A673 (cell line): ENCODE results near the gene NTF3. TPM values are rescaled to one million over a fixed set of nuclear protein-coding genes. Genes with fewer than 3 reads are reported as not detected.

Experiments used
- BruUV-seq: library from RNA; stranded (reverse); fragments of 400-500 nt; replicated peaks from 2 replicates; lab custom pipeline; 2021; lab: Mats Ljungman, UMichigan
- CTCF ChIA-PET: fragments of 300-600 bp; sonication (Branson Sonifier 250); formaldehyde crosslinking; loops from one replicate; lab custom pipeline; 2022; ENCODE audit warnings: antibody characterized with exemption; lab: Charles Lee
- POLR2A ChIA-PET: fragments of 300-600 bp; sonication (Branson Sonifier 250); formaldehyde crosslinking; loops from one replicate; lab custom pipeline; 2022; ENCODE audit warnings: antibody characterized with exemption; ENCODE audit not compliant: low non-redundant PET; lab: Charles Lee
- DNase-seq: peaks from one replicate; pipeline ENCODE4 v3.0.0-alpha.2; 2015; ENCODE audit warnings: low spot score
- H3K27ac ChIP-seq: fragments of 200-600 bp; sonication (generic); 2 replicates; pipeline ENCODE4 v1.5.1; 2016; ENCODE audit warnings: mixed run types, low read depth, mild to moderate bottlenecking, mixed read lengths, antibody characterized with exemption, low read length; ENCODE audit not compliant: poor library complexity, severe bottlenecking
- H3K27me3 ChIP-seq: fragments of 200-600 bp; sonication (generic); replicated peaks from 2 replicates; pipeline ENCODE4 v1.6.1; 2017; ENCODE audit warnings: mixed run types, low read depth, mild to moderate bottlenecking, mixed read lengths, antibody characterized with exemption, low read length; ENCODE audit not compliant: insufficient read depth, poor library complexity
- H3K36me3 ChIP-seq: fragments of 200-600 bp; sonication (generic); 2 replicates; pipeline ENCODE4 v1.6.1; 2016; ENCODE audit warnings: mixed run types, mild to moderate bottlenecking, mixed read lengths, antibody characterized with exemption, low read length; ENCODE audit not compliant: insufficient read depth, poor library complexity, severe bottlenecking
- H3K4me1 ChIP-seq: fragments of 200-600 bp; sonication (generic); 2 replicates; pipeline ENCODE4 v1.6.1; 2017; ENCODE audit warnings: mixed run types, mild to moderate bottlenecking, mixed read lengths, antibody characterized with exemption, low read length; ENCODE audit not compliant: insufficient read depth, poor library complexity, severe bottlenecking
- H3K4me3 ChIP-seq: fragments of 200-600 bp; sonication (generic); 2 replicates; pipeline ENCODE4 v1.5.1; 2016; ENCODE audit warnings: low read depth, mixed run types, mild to moderate bottlenecking, mixed read lengths, low read length; ENCODE audit not compliant: poor library complexity, severe bottlenecking
- H3K9me3 ChIP-seq: fragments of 200-600 bp; sonication (generic); 2 replicates; pipeline ENCODE4 v1.6.1; 2016; ENCODE audit warnings: mixed run types, low read depth, mild to moderate bottlenecking, mixed read lengths, antibody characterized with exemption, low read length; ENCODE audit not compliant: poor library complexity, severe bottlenecking
- CTCF ChIP-seq: fragments of 300-800, 200-600 bp; sonication (generic); conservative IDR thresholded peaks from 2 replicates; pipeline ENCODE4 v1.5.1; 2017; ENCODE audit warnings: low read depth, mild to moderate bottlenecking, antibody characterized with exemption, low read length, moderate library complexity, mixed read lengths
- EZH2 ChIP-seq: fragments of 200-600 bp; sonication (generic); IDR thresholded peaks from 2 replicates; pipeline ENCODE4 v1.6.1; 2017; ENCODE audit warnings: borderline replicate concordance, low read depth, mild to moderate bottlenecking, mixed read lengths, antibody characterized with exemption, low read length; ENCODE audit not compliant: poor library complexity, severe bottlenecking
- intact Hi-C: fragments of 100-400 bp; cut with micrococcal nuclease; formaldehyde crosslinking; loops from one replicate; pipeline ENCODE4 v1.10.0; 2022; ENCODE audit not compliant: unreplicated experiment
- total RNA-seq: library from RNA; stranded (reverse); gene quantifications from 2 replicates; pipeline ENCODE4 v1.2.3, GENCODE V29; 2021

Gene NTF3
- total RNA-seq, 1 experiment from 2014 or later, result not detected

DNA sequence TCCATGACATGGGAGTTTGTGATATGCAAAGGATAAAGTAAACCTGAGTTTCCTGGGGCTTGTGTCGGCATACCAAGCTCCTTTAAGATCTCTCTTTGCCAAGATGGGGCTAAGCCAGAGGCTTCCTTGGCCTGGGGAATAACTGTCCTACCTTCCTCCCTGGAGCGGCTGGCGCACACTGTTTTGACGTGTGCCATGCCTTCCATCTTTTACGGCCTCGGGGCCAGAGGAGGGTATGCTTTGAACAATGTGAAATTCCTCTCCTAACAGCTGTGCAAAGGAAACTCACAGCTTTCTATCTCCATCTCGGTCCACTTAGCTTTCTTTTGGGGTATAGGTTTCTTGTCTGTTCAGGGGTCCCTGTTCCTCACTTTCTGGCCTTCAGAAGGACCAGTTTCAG is 55.2 kb downstream of the NTF3 start:
- Histone ChIP-seq H3K4me1 (no peaks in the 10 kb centered on the region), H3K9me3 (no peaks in the 10 kb centered on the region), H3K4me3 (no peak overlapping the region), H3K27me3 (peaks cover 43% of the 10 kb centered on the region), H3K27ac (no peak overlapping the region), H3K36me3 (no peaks in the 10 kb centered on the region)
- intact Hi-C loops, result no loop called here
- CTCF ChIA-PET, result no interaction called here
- no TSS peak for BruUV-seq
- POLR2A ChIA-PET, result no interaction called here
- TF ChIP-seq EZH2 (no peak), CTCF (no peak)
- DNase-seq, result no peak

DNA sequence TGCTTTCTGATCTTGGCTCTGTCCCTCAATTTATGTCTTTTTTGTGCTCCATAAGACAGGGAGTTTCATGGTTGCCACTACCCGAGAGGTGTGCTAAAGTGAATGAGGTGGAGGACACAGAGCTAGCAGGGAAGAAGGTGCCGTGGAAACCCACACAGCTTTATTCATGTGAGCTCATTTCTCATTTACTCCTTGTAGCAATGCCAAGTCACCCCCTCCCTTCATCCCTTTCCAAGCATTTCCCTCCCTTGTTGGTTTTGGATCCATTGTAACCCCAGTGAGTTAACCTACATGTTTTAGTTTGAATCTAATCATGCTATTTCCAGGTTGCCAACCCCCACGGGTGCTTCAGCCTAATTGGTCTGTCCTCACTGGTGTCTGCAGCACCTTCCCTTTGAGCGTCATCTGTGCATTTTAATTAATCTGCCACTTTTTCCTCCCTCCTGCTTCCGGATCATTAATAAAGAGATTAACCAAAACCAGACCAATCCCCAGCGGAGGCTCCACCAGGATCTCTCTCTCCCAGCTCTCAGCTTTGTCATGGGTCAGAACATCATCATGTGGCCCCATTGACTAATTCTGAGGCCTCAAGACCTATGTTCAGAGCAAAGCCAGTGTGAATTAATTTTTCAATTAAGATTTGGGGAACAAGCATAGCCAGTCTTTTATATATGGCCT is 56.2 kb downstream of the NTF3 start:
- intact Hi-C loops, result no loop called here
- ChIA-PET CTCF (no interaction called here), POLR2A (no interaction called here)
- Histone ChIP-seq H3K4me3 (no peak overlapping the region), H3K36me3 (no peaks in the 10 kb centered on the region), H3K9me3 (no peaks in the 10 kb centered on the region), H3K27ac (no peak overlapping the region), H3K4me1 (no peaks in the 10 kb centered on the region), H3K27me3 (peaks cover 43% of the 10 kb centered on the region)
- no TSS peak for BruUV-seq
- DNase-seq, result no peak
- TF ChIP-seq EZH2 (no peak), CTCF (no peak)

DNA sequence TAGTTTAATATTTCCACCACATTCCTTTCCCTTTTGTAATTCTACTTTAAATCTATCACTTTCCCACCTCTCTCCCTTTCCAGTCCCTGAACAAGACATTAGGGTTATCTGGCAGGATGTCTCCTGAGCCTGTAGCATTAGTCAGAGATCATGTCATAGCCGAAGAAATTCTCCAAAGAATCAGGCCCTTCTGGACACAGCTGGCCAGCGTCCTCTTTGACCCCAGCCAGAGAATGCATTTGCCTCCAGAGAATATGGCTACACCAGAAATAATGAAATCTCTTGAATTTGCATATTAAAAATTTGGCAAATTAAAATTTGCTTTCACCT is 56.7 kb downstream of the NTF3 start:
- ChIA-PET CTCF (no interaction called here), POLR2A (no interaction called here)
- Histone ChIP-seq H3K27ac (no peak overlapping the region), H3K36me3 (no peaks in the 10 kb centered on the region), H3K4me1 (no peaks in the 10 kb centered on the region), H3K4me3 (no peak overlapping the region), H3K9me3 (no peaks in the 10 kb centered on the region), H3K27me3 (peaks cover 43% of the 10 kb centered on the region)
- BruUV-seq, result no TSS peak
- no peak for TF ChIP-seq EZH2
- TF ChIP-seq CTCF, result no peak
- intact Hi-C loops, result no loop called here
- DNase-seq, result no peak
